Heart right ventricle (tissue), 16 donors: ENCODE results near the gene TBC1D9. TPM values are rescaled to one million over a fixed set of nuclear protein-coding genes. Genes with fewer than 3 reads are reported as not detected.

Experiments
- ATAC-seq, 8 donors: fragments of 200-7000 bp; cut with Tn5 transposase; one replicate each; pipeline ENCODE4 v1.9.1; 2020; ENCODE audit warnings: mild to moderate bottlenecking in 8 of 8, moderate library complexity in 8 of 8, moderate number of reproducible peaks in 1 of 8
- DNase-seq, 2 donors: peaks; one replicate each; pipeline ENCODE4 v3.0.0-alpha.2; 2020
- H3K27ac ChIP-seq, 10 donors: fragments of 200-600 bp; sonication (generic) in 2 of 10; one replicate each; pipeline versions ENCODE4 v1.5.0 to v1.8.0; 2020 to 2022; ENCODE audit warnings: mild to moderate bottlenecking in 3 of 10
- H3K27me3 ChIP-seq, 7 donors: fragments of 200-600 bp; one replicate each; pipeline ENCODE4 v1.8.0; 2021 to 2022; ENCODE audit warnings: mild to moderate bottlenecking in 2 of 7
- H3K36me3 ChIP-seq, 9 donors: fragments of 200-600 bp; sonication (generic) in 1 of 9; one replicate each; pipeline versions ENCODE4 v1.5.0 to v1.8.0; 2020 to 2022; ENCODE audit warnings: mild to moderate bottlenecking in 2 of 9
- H3K4me1 ChIP-seq, 9 donors: fragments of 200-600 bp; sonication (generic) in 1 of 9; one replicate each; pipeline versions ENCODE4 v1.5.0 to v1.8.0; 2020 to 2022; ENCODE audit warnings: mild to moderate bottlenecking in 4 of 9
- H3K4me3 ChIP-seq, 10 donors: fragments of 200-600 bp; sonication (generic) in 2 of 10; one replicate each; pipeline versions ENCODE4 v1.5.0 to v1.8.0; 2020 to 2022; ENCODE audit warnings: mild to moderate bottlenecking in 7 of 10, moderate library complexity in 2 of 10
- H3K9me3 ChIP-seq, 11 donors: fragments of 200-600 bp in 10 of 11; sonication (generic) in 2 of 11; one replicate each; pipeline versions ENCODE4 v1.5.0 to v1.8.0; 2013 to 2022; ENCODE audit warnings: mild to moderate bottlenecking in 2 of 11, control low read depth in 1 of 11, moderate library complexity in 1 of 11
- CTCF ChIP-seq, 9 donors: fragments of 200-600 bp; sonication (generic) in 2 of 9; IDR thresholded peaks; one replicate each; pipeline versions ENCODE4 v1.5.0 to v1.8.0; 2021 to 2022; ENCODE audit warnings: antibody characterized with exemption in 9 of 9, mild to moderate bottlenecking in 5 of 9, moderate library complexity in 1 of 9
- WGBS, 2 donors: extraction: QIAGEN DNeasy Blood & Tissue Kit; methylation state at CpG; one replicate each; pipeline ENCODE4 v1.1.7; 2013; ENCODE audit warnings: inconsistent platforms in 1 of 2; 5-methylcytosine and 5-hydroxymethylcytosine counted together
- intact Hi-C, 10 donors: fragments of 100-400 bp; cut with DNase I; formaldehyde crosslinking; loops; one replicate each; pipeline versions ENCODE4 v1.11.1 to v1.14.2; 2022
- polyA plus RNA-seq, 2 donors: library from polyadenylated mRNA; stranded (reverse); fragments of 200-250 nt; gene quantifications; one replicate each; pipeline ENCODE4 v1.2.3, GENCODE V29; 2013
- total RNA-seq, 10 donors: library from RNA; stranded (reverse); fragmentation: NEBNext Ultra II Directional in 3 of 10; extraction: Animal tissue kit (Norgen Biotek cat#: 25700) in 3 of 10; gene quantifications; one replicate each; pipeline versions ENCODE4 v1.2.1 to v1.2.4, GENCODE V29; 2021 to 2023
- donor health status: Arrhythmogenic right ventricular cardiomyopathy.
- donor health status: ischemic (EF 13 %, LVEDD 7.1; RV severe dilation, severe dysfunction).
- donor health status: healthy with polysubstance abuse.
- donor health status: DM: no; HTN: yes; CAD: no.
- donor health status: DM: no; HTN: no; CAD: no.
- donor health status: ischemic (EF 25% LVEDD 6.9; RV normal size, moderate dysfunction).
- donor health status: ischemic (EF 25% LVEDD 5.7; RV mildly dilated, moderate dysfunction).
- donor health status: healthy.
- donor health status: DM: yes; HTN: yes; CAD: no.
- donor health status: Ischemic cardiomyopathy.
- donor health status: ischemic (EF 35%, LVEDD 5.7; RV mildly dilated, moderate dysfunction).
- donor health status: nonischemic (EF 11% LVEDD 7.7; RV severe dilation, severe dysfunction).
- donor health status: DM: yes; HTN: yes; CAD: no.
- donor health status: PGD.
- donor health status: ischemic (EF 29% LVEDD 5.4; RV normal size, mild dysfunction).
- donor health status: nonischemic (EF 23%, LVEDD 6.1; RV moderate dilation, normal function).

TBC1D9 gene
- total and polyA plus RNA-seq, 12 donors: 4.4 to 20.3 (median 14.4) TPM

- ATAC-seq: no peak
- Histone ChIP-seq H3K4me3 (no peak overlapping the region), H3K27me3 (no peaks in the 10 kb centered on the region), H3K27ac (no peak overlapping the region), H3K4me1 (no peaks in the 10 kb centered on the region), H3K36me3 (no peaks in the 10 kb centered on the region), H3K9me3 (no peaks in the 10 kb centered on the region)
- intact Hi-C loops: no loop called here
- DNase-seq: no peak
- WGBS, 2 donors: 81% methylated on average over 1 of the region's 1 CpG
- TF ChIP-seq CTCF (IDR thresholded peaks at IDR 0.05): no peak
Observed at GRCh38 chr4:140777386-140777785, 21.2 kb upstream of the TBC1D9 start.

GRCh38 chr4:140776556-140776955 lies 20.4 kb upstream of the TBC1D9 start:
- TF ChIP-seq CTCF (IDR thresholded peaks at IDR 0.05): no peak
- no peak overlapping the region for H3K4me3 ChIP-seq
- WGBS, 2 donors: 69 to 84% methylated on average over 2 of the region's 2 CpGs
- no peaks in the 10 kb centered on the region for H3K9me3 ChIP-seq
- intact Hi-C loops: no loop called here
- no peaks in the 10 kb centered on the region for H3K36me3 ChIP-seq
- H3K4me1 ChIP-seq: no peaks in the 10 kb centered on the region
- no peak overlapping the region for H3K27ac ChIP-seq
- H3K27me3 ChIP-seq: no peaks in the 10 kb centered on the region
- ATAC-seq: no peak
- DNase-seq: no peak

- Histone ChIP-seq H3K9me3 (no peaks in the 10 kb centered on the region), H3K27ac (no peak overlapping the region), H3K4me3 (no peak overlapping the region), H3K36me3 (no peaks in the 10 kb centered on the region), H3K4me1 (no peaks in the 10 kb centered on the region), H3K27me3 (no peaks in the 10 kb centered on the region)
- TF ChIP-seq CTCF (IDR thresholded peaks at IDR 0.05): no peak
- intact Hi-C loops: no loop called here
- DNase-seq: no peak
- no peak for ATAC-seq
Observed at GRCh38 chr4:140774956-140775355, 18.8 kb upstream of the TBC1D9 start.

GRCh38 chr4:140774510-140774909 lies 18.3 kb upstream of the TBC1D9 start:
- Histone ChIP-seq H3K27me3 (no peaks in the 10 kb centered on the region), H3K4me3 (no peak overlapping the region), H3K4me1 (no peaks in the 10 kb centered on the region), H3K9me3 (no peaks in the 10 kb centered on the region), H3K27ac (no peak overlapping the region), H3K36me3 (no peaks in the 10 kb centered on the region)
- ATAC-seq: no peak
- DNase-seq: no peak
- TF ChIP-seq CTCF (IDR thresholded peaks at IDR 0.05): no peak
- WGBS, 2 donors: 94 to 95% methylated on average over 6 of the region's 6 CpGs
- intact Hi-C loops: no loop called here

GRCh38 chr4:140769209-140769608 lies 13.0 kb upstream of the TBC1D9 start:
- Histone ChIP-seq H3K36me3 (no peaks in the 10 kb centered on the region), H3K9me3 (no peaks in the 10 kb centered on the region), H3K27me3 (no peaks in the 10 kb centered on the region), H3K4me3 (no peak overlapping the region), H3K27ac (no peak overlapping the region), H3K4me1 (no peaks in the 10 kb centered on the region)
- ATAC-seq (no peak), DNase-seq (no peak)
- no peak for TF ChIP-seq CTCF (IDR thresholded peaks at IDR 0.05)
- intact Hi-C loops: loop anchor here in 1 of 10 donors (10.0 kb wide), 2 partner anchors 66 to 244 kb away; partner anchors contain the start of gene ELMOD2
- 85 to 86% methylated on average over 3 of the region's 3 CpGs for WGBS, 2 donors
